Posterior vena cava (tissue), 2 donors: Measurements from ENCODE around the gene NAIF1. TPM values are rescaled to one million over a fixed set of nuclear protein-coding genes. Genes with fewer than 3 reads are reported as not detected.

Experiments used
- DNase-seq: peaks from one replicate; pipeline ENCODE4 v3.0.0-alpha.2; 2020; ENCODE audit warnings: low spot score
- intact Hi-C, 2 donors: fragments of 100-400 bp; cut with DNase I; formaldehyde crosslinking; loops; one replicate each; pipeline versions ENCODE4 v1.14.1 to v1.14.2; 2022 to 2023
- total RNA-seq, 2 donors: library from RNA; stranded (reverse); fragmentation: NEBNext Ultra II Directional; extraction: Animal tissue kit (Norgen Biotek cat#: 25700); gene quantifications; one replicate each; pipeline ENCODE4 v1.2.1, GENCODE V29; 2021
- donor health status: DM: yes; HTN: yes; CAD: no.
- donor health status: DM: yes; HTN: yes; CAD: no.

NAIF1 gene
- total RNA-seq, 2 donors from 2014 or later, result 6.0 to 7.1 TPM

DNA sequence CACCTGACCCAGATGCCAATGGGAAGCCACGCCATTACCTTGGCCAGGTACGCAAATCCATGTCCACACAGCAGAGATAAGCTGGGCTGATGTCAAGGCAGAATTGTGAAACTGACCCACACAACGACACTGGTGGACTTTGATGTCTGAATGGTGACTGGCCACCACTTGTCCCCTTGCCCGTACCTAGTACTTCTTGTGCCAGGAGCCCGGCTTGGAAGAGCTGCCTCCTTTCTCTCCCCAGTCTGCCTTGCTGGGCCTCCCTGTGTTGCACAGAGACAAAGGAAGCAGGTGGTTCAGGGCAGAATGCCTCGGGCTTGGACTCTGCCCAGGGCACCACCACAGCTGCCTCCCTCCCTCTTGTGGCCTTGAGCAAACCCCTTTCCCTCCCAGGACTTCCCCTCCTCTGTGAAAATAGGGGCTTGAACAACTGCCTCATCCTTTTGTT is 37.1 kb upstream of the NAIF1 start:
- DNase-seq, result no peak
- intact Hi-C loops, result loop anchor here (10.0 kb wide), 2 partner anchors 139 to 159 kb away; no protein-coding TSS in a partner anchor

- DNase-seq, result no peak
- intact Hi-C loops, result loop anchor here (10.0 kb wide), 2 partner anchors 139 to 159 kb away; no protein-coding TSS in a partner anchor
Measured at GRCh38 chr9:128103589-128103962, 36.5 kb upstream of the NAIF1 start.

DNA sequence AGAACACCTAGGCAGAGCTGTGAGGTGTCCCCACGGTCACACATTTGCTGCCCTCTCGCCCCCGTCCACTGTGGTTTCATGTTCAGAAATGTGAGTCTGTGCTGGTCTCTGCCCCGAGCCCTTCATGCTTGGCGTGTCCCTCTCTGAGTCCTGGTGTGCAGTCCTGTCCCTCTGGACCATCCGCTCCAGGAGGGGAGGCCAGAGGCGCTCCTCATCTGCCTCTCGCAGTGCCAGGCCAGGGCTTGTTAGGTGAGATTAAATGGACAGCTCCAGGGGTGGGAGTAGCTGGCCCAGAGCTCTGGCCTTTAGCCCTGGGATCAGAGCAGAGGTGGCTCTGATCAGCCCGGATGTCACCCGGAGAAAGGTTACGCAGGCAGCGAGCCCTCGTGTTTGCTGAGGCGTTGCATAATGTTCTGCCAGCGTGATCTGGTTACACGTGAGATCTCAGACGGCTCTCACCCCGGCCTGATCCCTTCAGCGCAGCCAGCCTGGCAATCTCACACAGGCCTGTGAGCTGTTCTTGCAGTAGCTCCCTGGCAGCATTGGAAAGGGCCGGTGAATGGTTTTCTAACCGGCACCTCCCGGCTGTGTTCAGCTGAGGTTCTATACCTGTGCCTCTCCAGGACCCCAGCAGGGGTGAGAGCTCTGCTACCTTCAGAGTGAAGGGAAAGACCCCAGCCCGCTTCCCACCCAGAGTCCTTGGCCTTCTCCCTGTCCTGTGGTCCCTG is 35.9 kb upstream of the NAIF1 start:
- DNase-seq, result no peak
- intact Hi-C loops, result loop anchor here (10.0 kb wide), 2 partner anchors 138 to 158 kb away; no protein-coding TSS in a partner anchor

- intact Hi-C loops, result loop anchor here (10.0 kb wide), 2 partner anchors 137 to 157 kb away; no protein-coding TSS in a partner anchor
- peak; percentile 45 for DNase-seq
Measured at GRCh38 chr9:128102196-128102595, 35.1 kb upstream of the NAIF1 start.

DNA sequence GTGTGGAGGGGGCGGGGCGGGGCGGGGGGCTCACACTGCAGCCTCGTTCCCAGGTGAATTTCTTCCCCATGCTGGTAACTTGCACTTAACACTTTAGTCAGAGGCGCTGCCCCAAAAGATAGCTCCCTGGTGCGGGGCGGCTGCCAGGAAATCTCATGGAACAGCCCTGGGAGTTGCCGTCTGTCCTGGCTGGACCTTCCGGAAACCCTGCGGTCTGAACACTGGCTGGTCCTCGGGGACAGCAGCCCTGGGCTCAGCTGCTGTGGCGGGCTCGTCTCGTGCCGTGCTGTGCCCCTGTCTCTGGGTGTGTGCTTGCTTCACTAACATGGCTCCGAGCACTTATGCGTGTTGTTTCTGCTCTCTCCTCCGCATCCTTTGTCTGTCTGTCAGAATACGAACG is 34.6 kb upstream of the NAIF1 start:
- intact Hi-C loops, result loop anchor here (10.0 kb wide), 2 partner anchors 137 to 157 kb away; no protein-coding TSS in a partner anchor

DNA sequence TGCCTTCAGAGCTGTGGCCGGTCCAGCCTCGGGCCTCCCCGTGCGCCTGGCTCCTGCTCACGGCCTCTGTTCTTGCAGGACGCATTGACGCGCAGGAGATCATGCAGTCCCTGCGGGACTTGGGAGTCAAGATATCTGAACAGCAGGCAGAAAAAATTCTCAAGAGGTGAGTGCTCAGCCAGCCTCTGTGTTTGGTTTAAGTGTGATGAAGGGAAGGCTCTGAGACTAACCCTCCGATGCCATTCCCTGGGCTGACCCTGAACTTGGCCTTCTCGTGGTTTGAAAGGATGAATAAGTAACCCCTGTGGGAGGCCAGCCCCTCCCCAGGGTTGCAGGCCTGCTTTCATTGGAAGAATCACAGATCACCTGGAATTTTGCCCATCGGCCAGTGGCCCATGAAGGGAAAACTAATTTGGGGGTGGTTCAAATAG is 34.1 kb upstream of the NAIF1 start:
- intact Hi-C loops, result loop anchor here (10.0 kb wide), 2 partner anchors 136 to 156 kb away; no protein-coding TSS in a partner anchor

More for the DNA sequence above, 34.6 kb upstream of the NAIF1 start:
- no peak for DNase-seq

DNA sequence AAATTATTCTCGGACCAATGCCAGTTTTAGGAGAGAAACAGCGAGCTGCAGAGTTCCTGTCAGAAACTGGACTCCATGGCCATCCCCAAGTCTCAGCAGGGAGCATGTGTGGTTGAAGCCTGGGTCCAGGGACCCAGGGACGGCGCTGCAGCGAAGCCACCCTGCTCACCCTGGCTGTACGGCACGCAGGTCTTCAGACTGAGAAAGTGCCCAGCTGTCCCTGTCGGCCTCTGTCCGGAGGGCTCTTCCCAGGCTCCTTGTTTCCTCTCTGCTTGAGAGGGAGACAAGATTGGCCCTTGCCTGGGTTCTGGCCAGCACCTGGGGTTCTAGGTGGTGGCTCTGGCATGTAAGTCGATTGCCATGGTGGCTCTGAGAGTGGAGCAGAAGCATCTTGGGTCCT is 33.5 kb upstream of the NAIF1 start:
- DNase-seq, result no peak
- intact Hi-C loops, result loop anchor here (10.0 kb wide), 2 partner anchors 136 to 156 kb away; no protein-coding TSS in a partner anchor

More for the DNA sequence above, 34.1 kb upstream of the NAIF1 start:
- DNase-seq, result no peak

DNA sequence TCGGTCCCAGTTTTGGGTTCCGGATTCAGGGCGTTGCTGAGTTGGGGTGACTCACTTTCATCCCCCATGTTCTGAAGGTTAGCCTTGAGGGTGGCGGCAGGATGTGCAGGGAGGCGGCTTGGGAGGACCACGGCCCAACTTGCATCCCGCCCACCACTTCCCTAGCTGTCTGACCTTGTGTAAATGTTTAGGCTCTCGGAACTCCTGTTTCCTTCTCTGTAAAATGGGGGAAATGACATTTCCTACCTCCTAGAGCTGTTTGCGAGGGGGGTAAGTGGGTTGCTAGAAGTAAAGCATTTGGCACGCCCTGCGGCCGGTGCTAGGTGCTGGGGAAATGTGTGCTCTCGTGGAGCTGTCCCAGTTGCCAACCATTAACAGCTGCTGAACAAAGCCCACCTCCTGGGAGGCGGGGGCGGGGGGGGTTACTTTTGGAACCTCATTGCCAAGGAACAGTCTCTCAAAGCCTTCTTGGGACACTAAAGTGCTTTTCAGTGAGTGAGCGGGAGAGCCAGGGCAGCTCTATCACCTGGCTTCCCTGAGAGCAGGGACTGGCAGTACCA is 32.9 kb upstream of the NAIF1 start:
- intact Hi-C loops, result loop anchor here (10.0 kb wide), 2 partner anchors 135 to 155 kb away; no protein-coding TSS in a partner anchor
- no peak for DNase-seq

DNA sequence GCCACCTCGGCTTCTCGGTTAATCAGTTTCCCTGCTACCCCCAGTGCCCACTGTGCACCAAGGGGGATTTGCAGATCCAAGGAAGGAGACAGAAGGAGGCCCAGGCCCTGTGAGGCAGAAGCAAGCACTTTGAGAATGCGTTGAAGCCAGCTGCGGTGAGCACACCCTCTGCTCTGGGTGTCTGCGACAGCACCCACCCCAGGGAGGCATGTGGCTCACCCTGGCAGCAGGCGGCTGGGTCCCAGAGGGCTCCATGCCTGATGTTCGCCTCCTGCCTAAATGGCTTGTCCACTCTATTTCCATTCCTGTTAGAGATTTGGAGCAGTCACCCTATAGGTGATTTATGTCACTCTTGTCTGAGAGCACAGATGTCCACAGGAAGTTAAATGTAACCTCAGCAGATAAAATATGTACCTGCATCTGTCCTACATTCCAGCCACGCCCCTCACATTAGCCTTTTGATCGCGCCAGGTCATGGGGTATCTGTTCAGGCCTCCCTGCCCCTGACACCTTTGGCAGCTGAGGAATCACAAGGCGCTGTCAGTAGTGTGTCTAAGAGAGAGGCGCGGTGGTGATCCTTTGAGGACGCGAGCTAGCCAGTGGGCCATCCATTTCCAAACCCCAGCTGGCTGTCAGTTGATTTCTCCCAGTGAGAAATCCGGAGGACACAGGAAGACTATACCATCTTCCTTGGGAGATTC is 32.3 kb upstream of the NAIF1 start:
- intact Hi-C loops, result no loop called here
- no peak for DNase-seq

GRCh38 chr9:128098297-128099230 is 31.4 kb upstream of the NAIF1 start:
- intact Hi-C loops, result no loop called here
- peak; percentile 96 for DNase-seq

- no peak for DNase-seq
- intact Hi-C loops, result no loop called here
Measured at GRCh38 chr9:128097543-128098296, 30.6 kb upstream of the NAIF1 start.

GRCh38 chr9:128096616-128097536 is 29.8 kb upstream of the NAIF1 start:
- intact Hi-C loops, result no loop called here
- DNase-seq, result no peak

DNA sequence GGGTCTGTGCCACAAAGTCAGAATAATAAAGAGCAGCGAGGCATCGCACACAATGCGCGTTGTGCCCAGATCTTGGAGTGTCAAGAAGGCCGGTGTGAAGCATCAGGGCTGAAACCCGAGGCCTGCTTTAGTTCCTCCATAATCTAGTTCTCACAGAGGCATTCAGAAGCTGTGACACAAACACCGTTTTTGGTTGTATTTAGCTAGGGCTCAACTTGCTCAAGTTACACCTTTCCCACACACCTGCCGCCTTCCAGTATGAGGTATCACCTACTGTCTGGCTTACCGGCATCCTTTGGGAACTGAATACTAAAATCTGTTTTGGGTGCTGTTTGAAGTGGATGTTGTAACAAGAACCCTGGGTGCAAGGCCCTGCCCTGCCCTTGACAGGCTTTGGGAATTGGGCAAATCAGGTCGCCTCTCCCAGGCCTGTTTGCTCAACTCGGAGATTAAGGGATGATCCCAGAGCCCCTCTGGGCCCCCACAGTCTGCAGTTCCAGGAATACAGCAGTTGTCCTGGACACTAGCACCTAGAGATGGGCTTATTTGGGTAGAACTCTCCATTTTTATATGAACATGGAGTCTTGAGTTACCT is 27.9 kb upstream of the NAIF1 start:
- no peak for DNase-seq
- intact Hi-C loops, result no loop called here

DNA sequence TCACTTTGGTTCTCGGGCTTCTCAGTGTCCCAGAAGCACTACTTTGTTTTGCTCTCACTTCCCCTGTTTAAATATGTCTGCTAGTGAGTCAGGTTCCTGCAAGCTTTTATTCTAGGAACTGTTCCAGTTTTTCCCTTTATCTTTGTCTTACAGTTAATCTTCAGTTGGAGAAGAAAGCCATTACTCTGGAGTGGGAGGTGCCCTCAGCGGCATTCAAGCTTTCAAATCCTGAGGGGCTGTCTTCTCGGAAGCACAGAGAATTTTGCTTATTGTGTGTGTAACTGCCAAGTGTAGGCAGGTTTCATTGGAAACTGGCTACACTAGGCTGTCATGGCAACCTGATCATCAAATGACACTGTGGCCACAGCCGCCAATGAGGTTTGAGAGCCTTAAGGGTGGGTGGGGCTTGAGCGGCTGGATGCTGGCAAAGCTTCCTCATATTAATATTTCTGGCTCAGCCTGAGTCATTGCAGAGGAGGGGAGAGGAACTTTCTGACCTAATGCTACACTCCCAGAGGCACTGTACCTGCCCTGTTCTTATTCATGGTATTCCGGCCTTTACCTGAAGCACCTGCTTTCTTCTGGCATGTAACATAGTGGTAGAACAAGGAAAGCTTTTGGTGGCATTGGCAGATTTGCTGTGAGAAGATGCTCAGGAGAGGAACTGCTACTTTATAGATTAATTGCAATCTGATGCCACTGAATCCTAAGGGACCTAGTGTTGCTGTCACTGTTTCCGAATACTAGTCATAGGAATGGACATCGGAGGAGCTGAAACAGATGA is 27.2 kb upstream of the NAIF1 start:
- intact Hi-C loops, result no loop called here

DNA sequence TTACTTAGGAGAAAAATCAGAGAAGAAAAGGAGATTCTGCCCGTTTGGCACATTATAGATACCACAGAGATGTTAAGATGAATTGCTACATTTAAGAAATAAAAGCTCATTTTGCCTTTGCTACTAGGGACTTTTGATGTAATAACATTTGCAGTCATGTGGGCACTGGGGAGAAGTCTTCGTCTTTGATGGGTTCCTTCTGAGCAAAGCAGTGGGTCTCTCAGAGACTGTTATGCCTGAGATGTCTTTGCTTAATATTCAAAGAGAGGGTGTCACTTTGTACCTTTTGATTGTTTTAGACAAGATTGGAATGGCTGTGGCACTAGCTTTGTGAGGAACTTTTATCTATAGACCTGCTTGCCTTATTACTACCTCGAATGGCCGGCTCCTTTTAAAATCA is 25.9 kb upstream of the NAIF1 start:
- intact Hi-C loops, result no loop called here
- no peak for DNase-seq

More for the DNA sequence above, 27.2 kb upstream of the NAIF1 start:
- DNase-seq, result peak; percentile 96
